IMR-90 (cell line): ENCODE measurements around the gene TIMP1. TPM values are rescaled to one million over a fixed set of nuclear protein-coding genes. Genes with fewer than 3 reads are reported as not detected.

ENCODE experiments used
- ATAC-seq: fragments of 200-7000 bp; cut with Tn5 transposase; 2 replicates; pipeline ENCODE4 v1.9.1; 2020; ENCODE audit warnings: low read depth, mild to moderate bottlenecking, moderate library complexity
- BruUV-seq: library from RNA; stranded (reverse); fragments of 400-500 nt; replicated peaks from 2 replicates; lab custom pipeline; 2021; lab: Mats Ljungman, UMichigan
- CTCF ChIA-PET: fragments of 300-600 bp; formaldehyde crosslinking; extraction: SDS; loops from one replicate; lab custom pipeline; 2021; ENCODE audit warnings: antibody characterized with exemption; lab: Yijun Ruan, JAX
- POLR2A ChIA-PET: fragments of 300-600 bp; sonication (Branson Sonifier 250); formaldehyde crosslinking; loops from one replicate; lab custom pipeline; 2022; ENCODE audit warnings: antibody characterized with exemption; ENCODE audit not compliant: unreplicated experiment; lab: Charles Lee
- DNase-seq: peaks from one replicate; pipeline ENCODE4 v3.0.0; 2013
- H2AFZ ChIP-seq: replicated peaks from 2 replicates; pipeline ENCODE3; 2013; ENCODE audit warnings: low read length, mild to moderate bottlenecking; ENCODE audit not compliant: poor library complexity
- H2AK5ac ChIP-seq: 2 replicates; pipeline ENCODE4 v1.6.1; 2013; ENCODE audit warnings: low read depth, low read length, inconsistent platforms
- H2AK9ac ChIP-seq: replicated peaks from 2 replicates; pipeline ENCODE3; 2013; ENCODE audit warnings: mild to moderate bottlenecking, low read depth, low read length, moderate library complexity; ENCODE audit not compliant: poor library complexity
- H2BK120ac ChIP-seq: 2 replicates; pipeline ENCODE4 v1.6.1; 2013; ENCODE audit warnings: low read depth, low read length, inconsistent platforms
- H2BK15ac ChIP-seq: 3 replicates; pipeline ENCODE4 v1.6.1; 2013; ENCODE audit warnings: low read depth, low read length, inconsistent platforms
- H2BK20ac ChIP-seq: 2 replicates; pipeline ENCODE4 v1.6.1; 2013; ENCODE audit warnings: low read depth, mild to moderate bottlenecking, inconsistent platforms, low read length, moderate library complexity
- H2BK5ac ChIP-seq: 2 replicates; pipeline ENCODE4 v1.6.1; 2013; ENCODE audit warnings: mild to moderate bottlenecking, low read depth, low read length, inconsistent platforms; ENCODE audit not compliant: poor library complexity, severe bottlenecking
- H3K14ac ChIP-seq: replicated peaks from 2 replicates; pipeline ENCODE4 v1.6.1; 2013; ENCODE audit warnings: low read depth, low read length, inconsistent platforms
- H3K18ac ChIP-seq: 2 replicates; pipeline ENCODE4 v1.6.1; 2013; ENCODE audit warnings: low read depth, low read length, control low read depth
- H3K23ac ChIP-seq: 2 replicates; pipeline ENCODE4 v1.6.1; 2013; ENCODE audit warnings: low read depth, low read length, inconsistent platforms
- H3K27ac ChIP-seq: 2 replicates; pipeline ENCODE4 v1.5.1; 2013; ENCODE audit warnings: mild to moderate bottlenecking, control low read depth, low read length; ENCODE audit not compliant: insufficient read depth
- H3K27me3 ChIP-seq: 2 replicates; pipeline ENCODE4 v1.6.1; 2013; ENCODE audit warnings: low read length; ENCODE audit not compliant: control insufficient read depth, insufficient read depth
- H3K36me3 ChIP-seq: 2 replicates; pipeline ENCODE4 v1.6.1; 2013; ENCODE audit warnings: low read length, mixed read lengths; ENCODE audit not compliant: control insufficient read depth, insufficient read depth
- H3K4ac ChIP-seq: 2 replicates; pipeline ENCODE4 v1.6.1; 2013; ENCODE audit warnings: low read depth, low read length, inconsistent platforms
- H3K4me1 ChIP-seq: 2 replicates; pipeline ENCODE4 v1.6.1; 2013; ENCODE audit warnings: low read length, mixed read lengths; ENCODE audit not compliant: control insufficient read depth, insufficient read depth
- H3K4me2 ChIP-seq: 2 replicates; pipeline ENCODE4 v1.6.1; 2013; ENCODE audit warnings: low read depth, mild to moderate bottlenecking, control low read depth, low read length, moderate library complexity
- H3K4me3 ChIP-seq: 2 replicates; pipeline ENCODE4 v1.5.1; 2013; ENCODE audit warnings: low read depth, mild to moderate bottlenecking, control low read depth, low read length, moderate library complexity; ENCODE audit not compliant: insufficient read depth
- H3K56ac ChIP-seq: 2 replicates; pipeline ENCODE4 v1.6.1; 2013; ENCODE audit warnings: low read length, inconsistent platforms; ENCODE audit not compliant: insufficient read depth; ENCODE audit errors: extremely low read depth
- H3K79me1 ChIP-seq, 2 experiments: 2 replicates each; pipeline ENCODE4 v1.6.1; 2013; ENCODE audit warnings: low read length in 2 of 2, inconsistent platforms in 1 of 2, low read depth in 1 of 2
- H3K9ac ChIP-seq: 2 replicates; pipeline ENCODE4 v1.6.1; 2013; ENCODE audit warnings: low read depth, low read length, control low read depth
- H3K9me1 ChIP-seq: 2 replicates; pipeline ENCODE4 v1.6.1; 2013; ENCODE audit warnings: low read length, inconsistent platforms; ENCODE audit not compliant: insufficient read depth
- H3K9me3 ChIP-seq: 2 replicates; pipeline ENCODE4 v1.6.1; 2013; ENCODE audit warnings: low read length; ENCODE audit not compliant: control insufficient read depth, insufficient read depth
- H4K20me1 ChIP-seq: 2 replicates; pipeline ENCODE4 v1.6.1; 2013; ENCODE audit warnings: low read length, inconsistent platforms; ENCODE audit not compliant: insufficient read depth
- H4K5ac ChIP-seq: 2 replicates; pipeline ENCODE4 v1.6.1; 2013; ENCODE audit warnings: mild to moderate bottlenecking, low read depth, low read length, control low read depth
- H4K8ac ChIP-seq, 2 experiments: 2 replicates each; pipeline ENCODE4 v1.6.1; 2013; ENCODE audit warnings: low read depth in 2 of 2, low read length in 2 of 2, control low read depth in 1 of 2, inconsistent platforms in 1 of 2
- H4K91ac ChIP-seq: 2 replicates; pipeline ENCODE4 v1.6.1; 2013; ENCODE audit warnings: low read depth, low read length, inconsistent platforms; ENCODE audit not compliant: insufficient read depth
- BHLHE40 ChIP-seq: fragments of 150-350 bp; IDR thresholded peaks from 2 replicates; pipeline ENCODE4 v1.6.1; 2016; ENCODE audit warnings: mild to moderate bottlenecking, low read depth, low read length
- CEBPB ChIP-seq: IDR thresholded peaks from 2 replicates; pipeline ENCODE4 v1.6.1; 2012; ENCODE audit warnings: low read depth, low read length, improper control_type of control experiment
- CTCF ChIP-seq: conservative IDR thresholded peaks from 2 replicates; pipeline ENCODE4 v1.5.1; 2012; ENCODE audit warnings: mild to moderate bottlenecking, low read depth, low read length, improper control_type of control experiment
- ELK1 ChIP-seq: fragments of 150-350 bp; IDR thresholded peaks from 2 replicates; pipeline ENCODE4 v1.6.1; 2016; ENCODE audit warnings: low read depth, mild to moderate bottlenecking, low read length, moderate library complexity, borderline replicate concordance
- FOS ChIP-seq: fragments of 150-350 bp; IDR thresholded peaks from 2 replicates; pipeline ENCODE4 v1.6.1; 2016; ENCODE audit warnings: low read depth, low read length
- MAFK ChIP-seq: IDR thresholded peaks from 2 replicates; pipeline ENCODE4 v1.6.1; 2012; ENCODE audit warnings: low read depth, low read length, improper control_type of control experiment
- MAZ ChIP-seq: IDR thresholded peaks from 2 replicates; pipeline ENCODE4 v1.6.1; 2012; ENCODE audit warnings: low read depth, mild to moderate bottlenecking, low read length, improper control_type of control experiment, moderate library complexity, borderline replicate concordance
- MXI1 ChIP-seq: IDR thresholded peaks from 2 replicates; pipeline ENCODE4 v1.6.1; 2012; ENCODE audit warnings: low read depth, mild to moderate bottlenecking, low read length, moderate library complexity, borderline replicate concordance
- NFE2L2 ChIP-seq: fragments of 150-350 bp; IDR thresholded peaks from 2 replicates; pipeline ENCODE4 v1.6.1; 2016; ENCODE audit warnings: low read depth, mild to moderate bottlenecking, low read length
- POLR2A ChIP-seq: IDR thresholded peaks from 2 replicates; pipeline ENCODE4 v1.6.1; 2012; ENCODE audit warnings: mild to moderate bottlenecking, low read depth, low read length
- RAD21 ChIP-seq: IDR thresholded peaks from 2 replicates; pipeline ENCODE4 v1.6.1; 2012; ENCODE audit warnings: low read length, improper control_type of control experiment
- RCOR1 ChIP-seq: IDR thresholded peaks from 2 replicates; pipeline ENCODE4 v1.6.1; 2012; ENCODE audit warnings: mild to moderate bottlenecking, low read length, improper control_type of control experiment; ENCODE audit not compliant: insufficient replicate concordance
- RFX5 ChIP-seq: IDR thresholded peaks from 2 replicates; pipeline ENCODE4 v1.8.0; 2012; ENCODE audit warnings: low read depth, mild to moderate bottlenecking, low read length, moderate library complexity
- SMC3 ChIP-seq: fragments of 150-350 bp; IDR thresholded peaks from 2 replicates; pipeline ENCODE4 v1.6.1; 2016; ENCODE audit warnings: low read depth, mild to moderate bottlenecking, antibody characterized with exemption, low read length, moderate library complexity
- USF2 ChIP-seq: fragments of 150-350 bp; IDR thresholded peaks from 2 replicates; pipeline ENCODE4 v1.6.1; 2017; ENCODE audit warnings: mild to moderate bottlenecking, antibody characterized with exemption, low read length, low read depth
- WGBS, 2 experiments: methylation state at CpG; one replicate each; pipeline versions ENCODE4 v1.1.5 to v1.1.7; 2013; ENCODE audit warnings: missing lambda C conversion rate in 2 of 2; ENCODE audit not compliant: insufficient read length in 1 of 2; ENCODE audit errors: extremely low coverage in 2 of 2; 5-methylcytosine and 5-hydroxymethylcytosine counted together
- dilution Hi-C: fragments of 300-500 bp; cut with HindIII; formaldehyde crosslinking; loops from one replicate; pipeline ENCODE4 v1.14.3; 2018; ENCODE audit warnings: low sequenced_read_pairs; ENCODE audit not compliant: unreplicated experiment
- in situ Hi-C: fragments of 300-500 bp; cut with MboI; formaldehyde crosslinking; loops from 3 replicates; pipeline ENCODE4 v1.14.3; 2019; ENCODE audit warnings: low sequenced_read_pairs, inconsistent platforms, mixed read lengths
- intact Hi-C: fragments of 100-400 bp; cut with micrococcal nuclease; formaldehyde crosslinking; loops from 2 replicates; pipeline ENCODE4 v1.10.0; 2022
- polyA plus RNA-seq, 3 experiments: library from polyadenylated mRNA; depleted of rRNA; stranded (reverse); fragments of >200 nt; gene quantifications; 2 replicates each; pipeline ENCODE4 v1.2.3, GENCODE V29; 2012; ENCODE audit warnings: low replicate concordance in 1 of 3
- total RNA-seq: library from RNA; depleted of rRNA; stranded (reverse); fragments of >200 nt; gene quantifications from 2 replicates; pipeline ENCODE4 v1.2.3, GENCODE V29; 2012

TIMP1 gene
- total and polyA plus RNA-seq, 2 of the 4 experiments (the other 2 are of a cell fraction): 512 to 3,078 TPM

- Histone ChIP-seq H2AK9ac (no peak overlapping the region), H4K5ac (no peak overlapping the region), H4K91ac (no peak overlapping the region), H3K27me3 (no peaks in the 10 kb centered on the region), H3K4me3 (no peak overlapping the region), H4K8ac (no peak overlapping the region), H3K27ac (no peak overlapping the region), H4K20me1 (no peaks in the 10 kb centered on the region; the same call in 1 of the 2 replicates), H3K14ac (no peak overlapping the region), H2BK15ac (no peak overlapping the region), H3K23ac (no peak overlapping the region), H3K56ac (no peak overlapping the region), H3K4ac (no peak overlapping the region), H3K4me2 (no peak overlapping the region), H3K9me3 (no peaks in the 10 kb centered on the region; the same call in 1 of the 2 replicates), H3K4me1 (peaks cover 13% of the 10 kb centered on the region), H2BK120ac (no peak overlapping the region), H3K36me3 (peaks cover 28% of the 10 kb centered on the region), H2BK5ac (no peak overlapping the region), H2BK20ac (no peak overlapping the region), H2AK5ac (no peak overlapping the region), H3K9me1 (no peaks in the 10 kb centered on the region; the same call in 1 of the 2 replicates), H3K79me1 (peaks cover 0 to 3% of the 10 kb centered on the region in 2 experiments; a peak in 1 of 4 replicates), H2AFZ (no peak overlapping the region), H3K9ac (no peak overlapping the region), H3K18ac (no peak overlapping the region)
- CTCF ChIA-PET: no interaction called here
- in situ Hi-C loops: no loop called here
- DNase-seq (no peak), ATAC-seq (no peak)
- POLR2A ChIA-PET: no interaction called here
- intact Hi-C loops: no loop called here
- dilution Hi-C loops: no loop called here
- WGBS, 2 experiments: 88% methylated on average over 4 of the region's 11 CpGs; no CpG with 5 or more reads in 1 of the 2 experiments
- BruUV-seq: TSS peak; percentile 56
- no peak for TF ChIP-seq NFE2L2
- no peak for TF ChIP-seq RAD21
- TF ChIP-seq FOS: no peak
- TF ChIP-seq MXI1: no peak
- TF ChIP-seq CEBPB: no peak
- no peak for TF ChIP-seq RCOR1
- no peak for TF ChIP-seq ELK1
- no peak for TF ChIP-seq CTCF
- no peak for TF ChIP-seq POLR2A
- no peak for TF ChIP-seq BHLHE40
- TF ChIP-seq RFX5: no peak
- no peak for TF ChIP-seq USF2
- TF ChIP-seq MAFK: no peak
- TF ChIP-seq SMC3: no peak
- TF ChIP-seq MAZ: no peak
Measured at GRCh38 chrX:47571215-47571614, 11.0 kb upstream of the TIMP1 start.
